Smooth muscle cell (in vitro differentiated cells): ENCODE results near the gene SIRT2. TPM values are rescaled to one million over a fixed set of nuclear protein-coding genes. Genes with fewer than 3 reads are reported as not detected.
A peak's percentile ranks its signal among the peaks of the same experiment; 100 is the strongest.

Experiments used
- DNase-seq: peaks from one replicate; lab custom pipeline; 2025; ENCODE audit not compliant: unreplicated experiment; lab: John Stamatoyannopoulos, UW
- H2AFZ ChIP-seq: fragments of 200-600 bp; sonication (generic); 2 replicates; pipeline ENCODE4 v1.6.0; 2016; ENCODE audit warnings: antibody characterized with exemption, low read depth, mild to moderate bottlenecking
- H3F3A ChIP-seq: fragments of 200-600 bp; sonication (generic); 2 replicates; pipeline ENCODE4 v1.6.0; 2017; ENCODE audit warnings: antibody characterized with exemption, low read depth
- H3K27ac ChIP-seq: fragments of 200-600 bp; sonication (generic); 2 replicates; pipeline ENCODE4 v1.5.1; 2016; ENCODE audit warnings: low read depth, mild to moderate bottlenecking
- H3K27me3 ChIP-seq: fragments of 200-600 bp; sonication (generic); 2 replicates; pipeline ENCODE4 v1.6.1; 2016; ENCODE audit warnings: low read depth, mild to moderate bottlenecking
- H3K36me3 ChIP-seq: fragments of 200-600 bp; sonication (generic); 2 replicates; pipeline ENCODE4 v1.5.1; 2016; ENCODE audit warnings: low read depth
- H3K4me1 ChIP-seq: fragments of 200-600 bp; sonication (generic); 2 replicates; pipeline ENCODE4 v1.5.1; 2016; ENCODE audit warnings: low read depth
- H3K4me2 ChIP-seq: fragments of 200-600 bp; sonication (generic); 2 replicates; pipeline ENCODE4 v1.6.0; 2016; ENCODE audit warnings: mild to moderate bottlenecking
- H3K4me3 ChIP-seq: fragments of 200-600 bp; sonication (generic); 2 replicates; pipeline ENCODE4 v1.5.1; 2016; ENCODE audit warnings: mild to moderate bottlenecking
- H3K79me2 ChIP-seq: fragments of 200-600 bp; sonication (generic); 2 replicates; pipeline ENCODE4 v1.6.0; 2016; ENCODE audit warnings: low read depth, mild to moderate bottlenecking
- H3K9ac ChIP-seq: fragments of 200-600 bp; sonication (generic); 2 replicates; pipeline ENCODE4 v1.6.0; 2016; ENCODE audit warnings: low read depth
- H3K9me3 ChIP-seq: fragments of 200-600 bp; sonication (generic); replicated peaks from 2 replicates; pipeline ENCODE4 v1.5.1; 2016; ENCODE audit warnings: low read depth
- H4K20me1 ChIP-seq: fragments of 200-600 bp; sonication (generic); 2 replicates; pipeline ENCODE4 v1.6.0; 2016; ENCODE audit warnings: low read depth
- CTCF ChIP-seq: fragments of 200-600 bp; sonication (generic); IDR thresholded peaks from 2 replicates; pipeline ENCODE4 v1.5.1; 2017; ENCODE audit warnings: borderline replicate concordance, mild to moderate bottlenecking, antibody characterized with exemption; ENCODE audit not compliant: insufficient read depth, poor library complexity, severe bottlenecking
- WGBS: methylation state at CpG from one replicate; pipeline ENCODE4 v1.1.7; 2016; ENCODE audit warnings: low lambda C conversion rate; 5-methylcytosine and 5-hydroxymethylcytosine counted together
- polyA plus RNA-seq: library from polyadenylated mRNA; unstranded; fragments of >200 nt; fragmentation: Nextera tagmentation; extraction: Ambion mirVana; gene quantifications from 2 replicates; pipeline ENCODE4 v1.2.1, GENCODE V29; 2016
- total RNA-seq: library from RNA; depleted of rRNA; stranded (reverse); fragments of >200 nt; gene quantifications from 2 replicates; pipeline ENCODE4 v1.2.3, GENCODE V29; 2014

The SIRT2 gene
- total and polyA plus RNA-seq, 2 experiments from 2014 or later: 30.7 to 48.4 TPM

DNA sequence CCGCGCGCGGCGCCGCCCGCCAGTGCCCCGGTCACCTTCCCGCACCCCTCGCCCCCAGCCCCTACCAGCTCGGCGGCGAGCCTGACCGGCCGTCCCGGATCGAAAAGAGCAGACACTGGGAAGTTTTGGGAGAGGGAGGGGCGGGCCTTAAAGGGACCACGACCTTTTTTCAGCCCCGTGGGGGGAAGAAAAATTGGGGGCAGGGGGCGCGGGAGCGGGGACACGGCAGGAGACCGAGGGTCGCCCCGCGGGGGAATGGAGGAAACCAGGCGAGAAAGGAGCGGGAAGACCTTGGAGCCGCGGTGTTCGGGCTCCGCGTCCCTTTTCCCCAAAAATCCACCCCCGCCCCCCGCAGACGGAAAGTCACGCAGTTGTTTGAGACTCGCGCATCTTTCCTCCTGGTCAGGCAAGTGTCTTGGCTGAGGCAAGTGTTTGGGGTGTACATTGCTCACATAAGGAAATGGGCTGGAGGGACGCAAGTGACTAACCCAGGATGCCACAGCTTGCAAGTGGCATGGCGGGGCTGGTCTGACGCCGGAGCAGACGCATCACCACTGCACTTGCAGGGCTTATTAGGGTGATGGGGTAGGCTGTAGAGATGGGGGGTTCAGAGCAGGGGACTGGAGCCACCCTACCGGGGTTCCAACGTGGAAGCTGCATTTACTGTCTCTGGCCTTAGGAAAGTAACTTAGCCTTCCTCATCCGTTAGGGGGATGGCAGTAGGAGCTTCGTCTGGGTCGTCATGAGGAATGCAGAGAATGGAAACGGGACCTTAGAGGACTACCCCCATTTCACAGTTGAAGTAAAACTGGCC, 47.0 kb downstream of the SIRT2 start:
- H3K4me1 ChIP-seq: peaks cover 16% of the 10 kb centered on the region

GRCh38 chr19:38851622-38852230, 47.7 kb downstream of the SIRT2 start:
- WGBS: 10% methylated on average over 34 of the region's 67 CpGs
- Histone ChIP-seq H4K20me1 (peaks cover 25% of the 10 kb centered on the region), H3K4me3 (peak overlapping the region; percentile 95), H3K9me3 (no peaks in the 10 kb centered on the region), H3K36me3 (peaks cover 5% of the 10 kb centered on the region), H3K79me2 (peaks cover 23% of the 10 kb centered on the region), H3K9ac (peak overlapping the region; percentile 97), H2AFZ (no peak overlapping the region), H3K4me1 (peaks cover 16% of the 10 kb centered on the region), H3K27me3 (no peaks in the 10 kb centered on the region), H3K4me2 (peak overlapping the region; percentile 98), H3F3A (peaks cover 10% of the 10 kb centered on the region), H3K27ac (peak overlapping the region; percentile 98)
- TF ChIP-seq CTCF: no peak
- peak; percentile 78 for DNase-seq

More for the DNA sequence above, 47.0 kb downstream of the SIRT2 start:
- no peaks in the 10 kb centered on the region for H3K36me3 ChIP-seq
- peak overlapping the region; percentile 98 for H3K27ac ChIP-seq
- no peak overlapping the region for H2AFZ ChIP-seq
- peak overlapping the region; percentile 98 for H3K4me2 ChIP-seq
- H3K27me3 ChIP-seq: no peaks in the 10 kb centered on the region
- peaks cover 18% of the 10 kb centered on the region for H4K20me1 ChIP-seq
- H3K9me3 ChIP-seq: no peaks in the 10 kb centered on the region
- no peak for TF ChIP-seq CTCF
- peaks cover 10% of the 10 kb centered on the region for H3F3A ChIP-seq
- peaks cover 16% of the 10 kb centered on the region for H3K79me2 ChIP-seq
- H3K9ac ChIP-seq: peak overlapping the region; percentile 97
- WGBS: 2% methylated on average over 46 of the region's 52 CpGs
- H3K4me3 ChIP-seq: peak overlapping the region; percentile 95
- peak; percentile 62 for DNase-seq

DNA sequence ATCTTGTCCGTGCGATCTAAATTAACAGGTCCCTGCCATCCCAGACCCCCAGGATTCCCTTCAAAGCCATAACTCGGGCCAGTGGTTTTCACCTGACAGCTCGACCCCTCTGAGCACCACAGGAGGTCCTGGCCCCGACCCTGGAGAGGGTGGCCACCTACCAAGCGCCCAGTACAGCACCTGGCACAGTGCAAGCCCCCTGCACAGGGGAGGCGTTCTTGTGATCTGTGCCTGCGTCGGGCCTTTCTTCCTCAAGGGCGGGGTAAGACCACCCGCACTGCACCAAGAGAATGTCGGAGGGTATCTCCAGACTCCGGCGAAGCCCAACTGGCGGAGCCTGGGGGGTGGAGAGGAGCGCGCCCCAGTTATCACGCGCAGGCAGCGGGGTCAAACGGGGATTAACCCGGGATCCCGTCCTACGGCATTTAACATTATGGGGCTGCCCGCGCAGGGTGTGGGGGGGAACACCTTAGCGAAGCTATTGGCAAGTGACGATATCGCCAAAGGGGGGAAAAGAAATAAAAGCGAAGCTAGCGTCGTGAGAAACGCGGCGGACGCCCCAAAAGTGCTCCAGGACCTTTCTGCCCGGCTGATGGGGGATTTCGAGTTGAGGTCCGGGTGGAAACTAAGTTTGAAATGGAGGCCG, 48.3 kb downstream of the SIRT2 start:
- Histone ChIP-seq H4K20me1 (peaks cover 31% of the 10 kb centered on the region), H3K4me2 (peak overlapping the region; percentile 85), H3K27me3 (no peaks in the 10 kb centered on the region), H3K9me3 (no peaks in the 10 kb centered on the region), H3K9ac (peak overlapping the region; percentile 72), H3K79me2 (peaks cover 29% of the 10 kb centered on the region), H3F3A (peaks cover 10% of the 10 kb centered on the region), H3K4me1 (peaks cover 16% of the 10 kb centered on the region), H3K27ac (peak overlapping the region; percentile 93), H2AFZ (no peak overlapping the region), H3K4me3 (peak overlapping the region; percentile 52), H3K36me3 (peaks cover 8% of the 10 kb centered on the region)
- no peak for TF ChIP-seq CTCF
- no peak for DNase-seq
- 34% methylated on average over 40 of the region's 40 CpGs for WGBS
